ENCODE data around the gene TADA1. TPM values are rescaled to one million over a fixed set of nuclear protein-coding genes. Genes with fewer than 3 reads are reported as not detected.

The TADA1 gene
- total RNA-seq, 2 donors from 2014 or later = 10.1 to 12.1 TPM

- Histone ChIP-seq H3K4me1 (no peaks in the 10 kb centered on the region), H3K36me3 (peaks cover 10% of the 10 kb centered on the region), H3K27ac (no peak overlapping the region), H3K27me3 (no peaks in the 10 kb centered on the region), H3K9me3 (no peaks in the 10 kb centered on the region), H3K9ac (ENCODE audit: low read depth in 2 of 2, low read length in 2 of 2) (no peak overlapping the region), H3K4me3 (no peak overlapping the region)
- intact Hi-C loops (cut with DNase I) = no loop called here
- no peak for DNase-seq
- TF ChIP-seq CTCF (IDR thresholded peaks at IDR 0.05) = no peak
Observed at GRCh38 chr1:166857995-166858394, 18.1 kb downstream of the TADA1 start.

GRCh38 chr1:166855558-166855957 is 20.5 kb downstream of the TADA1 start:
- H3K4me3 ChIP-seq = no peak overlapping the region
- intact Hi-C loops (cut with DNase I) = no loop called here
- no peaks in the 10 kb centered on the region for H3K9me3 ChIP-seq
- H3K36me3 ChIP-seq = peaks cover 17% of the 10 kb centered on the region
- TF ChIP-seq CTCF (IDR thresholded peaks at IDR 0.05) = no peak
- H3K27ac ChIP-seq = no peak overlapping the region
- no peak overlapping the region for H3K9ac ChIP-seq (ENCODE audit: low read depth in 2 of 2, low read length in 2 of 2)
- H3K27me3 ChIP-seq = no peaks in the 10 kb centered on the region
- H3K4me1 ChIP-seq = no peaks in the 10 kb centered on the region
- no peak for DNase-seq

- Histone ChIP-seq H3K9me3 (no peaks in the 10 kb centered on the region), H3K4me3 (no peak overlapping the region), H3K27ac (no peak overlapping the region), H3K27me3 (no peaks in the 10 kb centered on the region), H3K4me1 (no peaks in the 10 kb centered on the region), H3K36me3 (peaks cover 14% of the 10 kb centered on the region), H3K9ac (ENCODE audit: low read depth in 2 of 2, low read length in 2 of 2) (no peak overlapping the region)
- DNase-seq = no peak
- intact Hi-C loops (cut with DNase I) = no loop called here
- TF ChIP-seq CTCF (IDR thresholded peaks at IDR 0.05) = no peak
Observed at GRCh38 chr1:166852918-166853317, 23.1 kb downstream of the TADA1 start.

GRCh38 chr1:166849135-166849534 is 26.9 kb downstream of the TADA1 start:
- Histone ChIP-seq H3K27ac (no peak overlapping the region), H3K4me1 (no peaks in the 10 kb centered on the region), H3K36me3 (peaks cover 7% of the 10 kb centered on the region), H3K27me3 (no peaks in the 10 kb centered on the region), H3K9me3 (no peaks in the 10 kb centered on the region), H3K4me3 (no peak overlapping the region), H3K9ac (ENCODE audit: low read depth in 2 of 2, low read length in 2 of 2) (no peak overlapping the region)
- DNase-seq = no peak
- no peak for TF ChIP-seq CTCF (IDR thresholded peaks at IDR 0.05)
- intact Hi-C loops (cut with DNase I) = no loop called here

GRCh38 chr1:166848193-166848592 is 27.9 kb downstream of the TADA1 start:
- intact Hi-C loops (cut with DNase I) = no loop called here
- H3K4me3 ChIP-seq = no peak overlapping the region
- peaks cover 7% of the 10 kb centered on the region for H3K36me3 ChIP-seq

More at GRCh38 chr1:166848193-166848592, 27.9 kb downstream of the TADA1 start:
- DNase-seq = no peak
- Histone ChIP-seq H3K9ac (ENCODE audit: low read depth in 2 of 2, low read length in 2 of 2) (no peak overlapping the region), H3K9me3 (no peaks in the 10 kb centered on the region), H3K4me1 (peaks cover 9% of the 10 kb centered on the region), H3K27ac (no peak overlapping the region), H3K27me3 (no peaks in the 10 kb centered on the region)
- no peak for TF ChIP-seq CTCF (IDR thresholded peaks at IDR 0.05)

Data from colonic mucosa (tissue), 4 donors.